Sigmoid colon (tissue), 3 donors: Measurements from ENCODE around the gene MMAA.

ENCODE experiments used
- POLR2A ChIP-seq, 2 donors: fragments of 450-650 bp; IDR thresholded peaks; one replicate each; pipeline ENCODE4 v1.6.1; 2016; ENCODE audit warnings: antibody characterized with exemption in 2 of 2, mild to moderate bottlenecking in 2 of 2, moderate library complexity in 2 of 2
- TF ChIP-seq, protein P1 (sequence below), 4 experiments: fragments of 450-650 bp in 3 of 4; fragments of 200-600 bp in 1 of 4; IDR thresholded peaks; one replicate each; pipeline ENCODE4 v1.5.1; 2016 to 2019; ENCODE audit warnings: antibody characterized with exemption in 4 of 4, mild to moderate bottlenecking in 3 of 4, moderate library complexity in 2 of 4

- TF ChIP-seq, protein P1, sequence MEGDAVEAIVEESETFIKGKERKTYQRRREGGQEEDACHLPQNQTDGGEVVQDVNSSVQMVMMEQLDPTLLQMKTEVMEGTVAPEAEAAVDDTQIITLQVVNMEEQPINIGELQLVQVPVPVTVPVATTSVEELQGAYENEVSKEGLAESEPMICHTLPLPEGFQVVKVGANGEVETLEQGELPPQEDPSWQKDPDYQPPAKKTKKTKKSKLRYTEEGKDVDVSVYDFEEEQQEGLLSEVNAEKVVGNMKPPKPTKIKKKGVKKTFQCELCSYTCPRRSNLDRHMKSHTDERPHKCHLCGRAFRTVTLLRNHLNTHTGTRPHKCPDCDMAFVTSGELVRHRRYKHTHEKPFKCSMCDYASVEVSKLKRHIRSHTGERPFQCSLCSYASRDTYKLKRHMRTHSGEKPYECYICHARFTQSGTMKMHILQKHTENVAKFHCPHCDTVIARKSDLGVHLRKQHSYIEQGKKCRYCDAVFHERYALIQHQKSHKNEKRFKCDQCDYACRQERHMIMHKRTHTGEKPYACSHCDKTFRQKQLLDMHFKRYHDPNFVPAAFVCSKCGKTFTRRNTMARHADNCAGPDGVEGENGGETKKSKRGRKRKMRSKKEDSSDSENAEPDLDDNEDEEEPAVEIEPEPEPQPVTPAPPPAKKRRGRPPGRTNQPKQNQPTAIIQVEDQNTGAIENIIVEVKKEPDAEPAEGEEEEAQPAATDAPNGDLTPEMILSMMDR (IDR thresholded peaks at IDR 0.05): no peak
- TF ChIP-seq POLR2A (IDR thresholded peaks at IDR 0.05): no peak
Measured at GRCh38 chr4:145679991-145680455, 60.8 kb downstream of the MMAA start, which contains the start of gene C4orf51.
